GM19395 (cell line): ENCODE data around the gene NPHS1.
"Not testable (repeated sequence)": the region's sequence is repeated elsewhere in the genome, so short reads cannot be mapped to it uniquely, and the experiment has no call there.

Source experiments
- ATAC-seq: cut with Tn5 transposase; IDR thresholded peaks from one replicate; pipeline ENCODE4 v1.9.1; 2021; ENCODE audit warnings: mild to moderate bottlenecking, moderate library complexity; ENCODE audit not compliant: unreplicated experiment

Gene NPHS1

GRCh38 chr19:35851213-35852028 is 883 bp downstream of the NPHS1 start:
- ATAC-seq: no peak

GRCh38 chr19:35848919-35849505 is 3.3 kb downstream of the NPHS1 start:
- ATAC-seq: no peak

GRCh38 chr19:35848486-35848885 is 3.8 kb downstream of the NPHS1 start:
- no peak for ATAC-seq

- no peak for ATAC-seq
These were observed 4.4 kb downstream of the NPHS1 start for GRCh38 chr19:35847911-35848310.

GRCh38 chr19:35846038-35846668 is 6.2 kb downstream of the NPHS1 start:
- no peak for ATAC-seq

- no peak for ATAC-seq
These were observed 6.9 kb downstream of the NPHS1 start for GRCh38 chr19:35845215-35846037.

GRCh38 chr19:35844482-35845214 is 7.7 kb downstream of the NPHS1 start:
- ATAC-seq: no peak

GRCh38 chr19:35843676-35844481 is 8.4 kb downstream of the NPHS1 start:
- ATAC-seq: no peak

- ATAC-seq: no peak
These were observed 9.5 kb downstream of the NPHS1 start for GRCh38 chr19:35842666-35843272.

- ATAC-seq: no peak
These were observed 10.2 kb downstream of the NPHS1 start for GRCh38 chr19:35841961-35842595.

- ATAC-seq: not testable (repeated sequence)
These were observed 16.2 kb downstream of the NPHS1 start for GRCh38 chr19:35836096-35836495.

GRCh38 chr19:35833972-35834371 is 18.3 kb downstream of the NPHS1 start:
- no peak for ATAC-seq

- no peak for ATAC-seq
These were observed 20.2 kb downstream of the NPHS1 start for GRCh38 chr19:35832054-35832453.

- no peak for ATAC-seq
These were observed 21.3 kb downstream of the NPHS1 start for GRCh38 chr19:35830986-35831385.

- no peak for ATAC-seq
These were observed 23.5 kb downstream of the NPHS1 start for GRCh38 chr19:35828692-35829301.

- no peak for ATAC-seq
These were observed 28.2 kb downstream of the NPHS1 start for GRCh38 chr19:35824150-35824549.

- ATAC-seq: no peak
These were observed 29.7 kb downstream of the NPHS1 start for GRCh38 chr19:35822579-35822978.

GRCh38 chr19:35818445-35818844 is 33.9 kb downstream of the NPHS1 start:
- ATAC-seq: no peak
